Neural cell (in vitro differentiated cells): ENCODE measurements around the gene IFT80. TPM values are rescaled to one million over a fixed set of nuclear protein-coding genes. Genes with fewer than 3 reads are reported as not detected.

ENCODE experiments used
- H2AFZ ChIP-seq: fragments of 200-600, 300-800 bp; sonication (generic), shearing (Covaris generic); 2 replicates; pipeline ENCODE4 v1.6.0; 2014; ENCODE audit warnings: low read depth, mild to moderate bottlenecking, antibody characterized with exemption, low read length, moderate library complexity
- H3F3A ChIP-seq: fragments of 200-600 bp; shearing (Covaris generic); 2 replicates; pipeline ENCODE4 v1.6.1; 2016; ENCODE audit warnings: mild to moderate bottlenecking, moderate library complexity, mixed read lengths, antibody characterized with exemption, low read length; ENCODE audit not compliant: insufficient read depth, poor library complexity, severe bottlenecking
- H3K27ac ChIP-seq: fragments of 200-600, 300-800 bp; sonication (generic), shearing (Covaris generic); 2 replicates; pipeline ENCODE4 v1.5.1; 2014; ENCODE audit warnings: mild to moderate bottlenecking, low read length, moderate library complexity
- H3K27me3 ChIP-seq: fragments of 300-800, 200-600 bp; sonication (generic), shearing (Covaris generic); 2 replicates; pipeline ENCODE4 v1.6.0; 2014; ENCODE audit warnings: mild to moderate bottlenecking, low read depth, low read length, moderate library complexity; ENCODE audit not compliant: insufficient read depth
- H3K36me3 ChIP-seq: fragments of 300-800, 200-600 bp; sonication (generic), shearing (Covaris generic); 2 replicates; pipeline ENCODE4 v1.5.1; 2014; ENCODE audit warnings: mild to moderate bottlenecking, antibody characterized with exemption, low read length, moderate library complexity; ENCODE audit not compliant: insufficient read depth
- H3K4me2 ChIP-seq: fragments of 300-800, 200-600 bp; sonication (generic), shearing (Covaris generic); 2 replicates; pipeline ENCODE4 v1.6.0; 2014; ENCODE audit warnings: mild to moderate bottlenecking, low read length
- H3K4me3 ChIP-seq: fragments of 300-800, 200-600 bp; sonication (generic), shearing (Covaris generic); 2 replicates; pipeline ENCODE4 v1.5.1; 2014; ENCODE audit warnings: mild to moderate bottlenecking, low read length, moderate library complexity
- H3K79me2 ChIP-seq: fragments of 200-600 bp; shearing (Covaris generic); replicated peaks from 2 replicates; pipeline ENCODE4 v1.6.0; 2014; ENCODE audit warnings: mild to moderate bottlenecking, low read length, moderate library complexity; ENCODE audit not compliant: insufficient read depth
- H3K9ac ChIP-seq: fragments of 300-800, 200-600 bp; sonication (generic), shearing (Covaris generic); 2 replicates; pipeline ENCODE4 v1.6.1; 2016; ENCODE audit warnings: mild to moderate bottlenecking, low read length, mixed read lengths
- H3K9me2 ChIP-seq: fragments of 200-600 bp; shearing (Covaris generic); 2 replicates; pipeline ENCODE4 v1.6.1; 2016; ENCODE audit warnings: mild to moderate bottlenecking, low read length, mixed read lengths; ENCODE audit not compliant: insufficient read depth
- H3K9me3 ChIP-seq: fragments of 200-600, 300-800 bp; sonication (generic), shearing (Covaris generic); 2 replicates; pipeline ENCODE4 v1.6.1; 2016; ENCODE audit warnings: mild to moderate bottlenecking, mixed run types, low read length, moderate library complexity, mixed read lengths
- H4K20me1 ChIP-seq: fragments of 200-600 bp; shearing (Covaris generic); 2 replicates; pipeline ENCODE4 v1.6.1; 2016; ENCODE audit warnings: mild to moderate bottlenecking, mixed run types; ENCODE audit not compliant: insufficient read depth
- EP300 ChIP-seq: fragments of 450-650 bp; conservative IDR thresholded peaks from 2 replicates; pipeline ENCODE4 v1.6.1; 2014; ENCODE audit warnings: antibody characterized with exemption, mild to moderate bottlenecking, moderate library complexity; ENCODE audit not compliant: poor library complexity, severe bottlenecking
- EZH2 ChIP-seq: fragments of 200-600, 300-800 bp; shearing (Covaris generic), sonication (generic); IDR thresholded peaks from 2 replicates; pipeline ENCODE4 v1.6.1; 2014; ENCODE audit warnings: antibody characterized with exemption, low read length, borderline replicate concordance, mild to moderate bottlenecking; ENCODE audit not compliant: insufficient read depth, poor library complexity, severe bottlenecking
- MXI1 ChIP-seq: fragments of 450-650 bp; conservative IDR thresholded peaks from 2 replicates; pipeline ENCODE4 v1.6.1; 2014; ENCODE audit warnings: antibody characterized with exemption, mild to moderate bottlenecking; ENCODE audit not compliant: poor library complexity, severe bottlenecking
- POLR2AphosphoS5 ChIP-seq: IDR thresholded peaks from 2 replicates; pipeline ENCODE4 v1.6.1; 2012
- RAD21 ChIP-seq: fragments of 450-650 bp; conservative IDR thresholded peaks from 2 replicates; pipeline ENCODE4 v1.6.1; 2014; ENCODE audit warnings: antibody characterized with exemption, mild to moderate bottlenecking, moderate library complexity
- SMC3 ChIP-seq: fragments of 450-650 bp; conservative IDR thresholded peaks from 2 replicates; pipeline ENCODE4 v1.6.1; 2014; ENCODE audit warnings: antibody characterized with exemption, mild to moderate bottlenecking, moderate library complexity; ENCODE audit not compliant: poor library complexity
- TAF1 ChIP-seq: IDR thresholded peaks from 2 replicates; pipeline ENCODE4 v1.6.1; 2012; ENCODE audit warnings: low read depth
- polyA plus RNA-seq: library from polyadenylated mRNA; depleted of rRNA; stranded (reverse); fragments of >200 nt; gene quantifications from 2 replicates; pipeline ENCODE4 v1.2.3, GENCODE V29; 2014
- TF ChIP-seq, protein P1 (sequence below): fragments of 450-650 bp; IDR thresholded peaks from 2 replicates; pipeline ENCODE4 v1.5.1; 2014; ENCODE audit warnings: antibody characterized with exemption, mild to moderate bottlenecking, moderate library complexity; ENCODE audit not compliant: poor library complexity, severe bottlenecking
- TF ChIP-seq, protein P2 (sequence below): IDR thresholded peaks from 2 replicates; pipeline ENCODE4 v1.6.1; 2012; ENCODE audit warnings: borderline replicate concordance

IFT80 gene
- polyA plus RNA-seq, 1 donor from 2014 or later = 59.9 TPM

DNA sequence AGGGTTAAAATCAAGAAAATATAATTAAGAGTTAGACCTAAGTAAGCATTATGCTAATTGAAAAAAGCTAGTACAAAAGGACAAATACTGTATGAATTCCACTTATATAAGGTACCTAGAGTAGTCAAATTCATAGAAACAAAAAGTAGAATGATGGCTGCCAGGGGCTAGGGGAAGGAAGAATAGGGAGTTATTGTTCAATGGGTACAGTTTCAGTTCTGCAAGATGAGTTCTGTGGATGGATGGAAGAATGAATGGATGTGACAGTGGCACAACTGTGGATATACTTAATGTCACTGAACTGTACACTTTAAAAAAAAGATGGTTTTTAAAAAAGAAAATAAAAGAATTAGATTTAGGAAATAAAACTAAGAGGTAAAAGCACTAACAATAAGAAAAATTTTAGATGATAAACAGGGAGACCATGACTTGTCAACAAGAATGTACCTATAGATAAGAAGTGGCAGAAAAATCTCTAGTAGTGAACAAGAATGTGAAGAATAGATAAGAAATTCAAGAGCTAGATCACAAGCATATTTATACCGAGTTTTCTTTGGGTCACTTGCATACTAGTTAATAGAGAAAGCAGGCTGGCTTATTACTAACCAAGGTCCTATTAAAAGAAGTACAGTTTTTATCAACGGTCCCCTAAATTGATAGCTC, 5.5 kb downstream of the IFT80 start:
- Histone ChIP-seq H4K20me1 (no peaks in the 10 kb centered on the region), H3K36me3 (no peaks in the 10 kb centered on the region), H3K4me3 (no peak overlapping the region), H3K4me2 (no peak overlapping the region), H3K9me2 (no peaks in the 10 kb centered on the region), H2AFZ (no peak overlapping the region), H3F3A (no peaks in the 10 kb centered on the region), H3K9ac (no peak overlapping the region), H3K79me2 (peaks cover 27% of the 10 kb centered on the region), H3K27me3 (no peaks in the 10 kb centered on the region), H3K27ac (no peak overlapping the region), H3K9me3 (no peaks in the 10 kb centered on the region)
- no peak for TF ChIP-seq EZH2
- no peak for TF ChIP-seq SMC3
- TF ChIP-seq MXI1 = no peak
- TF ChIP-seq TAF1 = no peak
- TF ChIP-seq EP300 = no peak
- TF ChIP-seq, protein P1, sequence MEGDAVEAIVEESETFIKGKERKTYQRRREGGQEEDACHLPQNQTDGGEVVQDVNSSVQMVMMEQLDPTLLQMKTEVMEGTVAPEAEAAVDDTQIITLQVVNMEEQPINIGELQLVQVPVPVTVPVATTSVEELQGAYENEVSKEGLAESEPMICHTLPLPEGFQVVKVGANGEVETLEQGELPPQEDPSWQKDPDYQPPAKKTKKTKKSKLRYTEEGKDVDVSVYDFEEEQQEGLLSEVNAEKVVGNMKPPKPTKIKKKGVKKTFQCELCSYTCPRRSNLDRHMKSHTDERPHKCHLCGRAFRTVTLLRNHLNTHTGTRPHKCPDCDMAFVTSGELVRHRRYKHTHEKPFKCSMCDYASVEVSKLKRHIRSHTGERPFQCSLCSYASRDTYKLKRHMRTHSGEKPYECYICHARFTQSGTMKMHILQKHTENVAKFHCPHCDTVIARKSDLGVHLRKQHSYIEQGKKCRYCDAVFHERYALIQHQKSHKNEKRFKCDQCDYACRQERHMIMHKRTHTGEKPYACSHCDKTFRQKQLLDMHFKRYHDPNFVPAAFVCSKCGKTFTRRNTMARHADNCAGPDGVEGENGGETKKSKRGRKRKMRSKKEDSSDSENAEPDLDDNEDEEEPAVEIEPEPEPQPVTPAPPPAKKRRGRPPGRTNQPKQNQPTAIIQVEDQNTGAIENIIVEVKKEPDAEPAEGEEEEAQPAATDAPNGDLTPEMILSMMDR = no peak
- no peak for TF ChIP-seq RAD21
- TF ChIP-seq, protein P2, sequence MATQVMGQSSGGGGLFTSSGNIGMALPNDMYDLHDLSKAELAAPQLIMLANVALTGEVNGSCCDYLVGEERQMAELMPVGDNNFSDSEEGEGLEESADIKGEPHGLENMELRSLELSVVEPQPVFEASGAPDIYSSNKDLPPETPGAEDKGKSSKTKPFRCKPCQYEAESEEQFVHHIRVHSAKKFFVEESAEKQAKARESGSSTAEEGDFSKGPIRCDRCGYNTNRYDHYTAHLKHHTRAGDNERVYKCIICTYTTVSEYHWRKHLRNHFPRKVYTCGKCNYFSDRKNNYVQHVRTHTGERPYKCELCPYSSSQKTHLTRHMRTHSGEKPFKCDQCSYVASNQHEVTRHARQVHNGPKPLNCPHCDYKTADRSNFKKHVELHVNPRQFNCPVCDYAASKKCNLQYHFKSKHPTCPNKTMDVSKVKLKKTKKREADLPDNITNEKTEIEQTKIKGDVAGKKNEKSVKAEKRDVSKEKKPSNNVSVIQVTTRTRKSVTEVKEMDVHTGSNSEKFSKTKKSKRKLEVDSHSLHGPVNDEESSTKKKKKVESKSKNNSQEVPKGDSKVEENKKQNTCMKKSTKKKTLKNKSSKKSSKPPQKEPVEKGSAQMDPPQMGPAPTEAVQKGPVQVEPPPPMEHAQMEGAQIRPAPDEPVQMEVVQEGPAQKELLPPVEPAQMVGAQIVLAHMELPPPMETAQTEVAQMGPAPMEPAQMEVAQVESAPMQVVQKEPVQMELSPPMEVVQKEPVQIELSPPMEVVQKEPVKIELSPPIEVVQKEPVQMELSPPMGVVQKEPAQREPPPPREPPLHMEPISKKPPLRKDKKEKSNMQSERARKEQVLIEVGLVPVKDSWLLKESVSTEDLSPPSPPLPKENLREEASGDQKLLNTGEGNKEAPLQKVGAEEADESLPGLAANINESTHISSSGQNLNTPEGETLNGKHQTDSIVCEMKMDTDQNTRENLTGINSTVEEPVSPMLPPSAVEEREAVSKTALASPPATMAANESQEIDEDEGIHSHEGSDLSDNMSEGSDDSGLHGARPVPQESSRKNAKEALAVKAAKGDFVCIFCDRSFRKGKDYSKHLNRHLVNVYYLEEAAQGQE = no peak
- TF ChIP-seq POLR2AphosphoS5 = no peak

DNA sequence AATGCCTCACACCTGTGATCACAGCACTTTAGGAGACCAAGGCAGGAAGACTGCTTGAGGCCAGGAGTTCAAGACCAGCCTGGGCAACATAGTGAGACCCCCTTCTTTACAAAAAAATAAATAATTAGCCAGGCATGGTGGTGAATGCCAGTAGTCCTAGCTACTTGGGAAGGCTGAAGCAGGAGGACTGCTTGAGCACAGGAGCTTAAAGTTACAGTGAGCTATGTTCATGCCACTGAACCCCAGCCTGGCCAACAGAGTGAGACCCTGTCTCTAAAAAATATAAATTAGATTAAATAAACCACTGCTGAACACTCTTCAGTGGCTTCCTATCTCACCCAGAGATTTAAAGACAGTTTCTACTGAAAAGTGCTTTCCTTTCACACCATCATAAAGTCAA, 6.2 kb downstream of the IFT80 start:
- Histone ChIP-seq H4K20me1 (no peaks in the 10 kb centered on the region), H3K9ac (no peak overlapping the region), H3K36me3 (no peaks in the 10 kb centered on the region), H3K9me2 (no peaks in the 10 kb centered on the region), H3K27me3 (no peaks in the 10 kb centered on the region), H3F3A (no peaks in the 10 kb centered on the region), H2AFZ (no peak overlapping the region), H3K4me3 (no peak overlapping the region), H3K4me2 (no peak overlapping the region), H3K9me3 (no peaks in the 10 kb centered on the region), H3K27ac (no peak overlapping the region), H3K79me2 (peaks cover 20% of the 10 kb centered on the region)
- TF ChIP-seq POLR2AphosphoS5 = no peak
- TF ChIP-seq, protein P2 = no peak
- TF ChIP-seq EP300 = no peak
- TF ChIP-seq RAD21 = no peak
- no peak for TF ChIP-seq SMC3
- no peak for TF ChIP-seq MXI1
- TF ChIP-seq, protein P1 = no peak
- no peak for TF ChIP-seq EZH2
- no peak for TF ChIP-seq TAF1
